GM23248 (cell line): ENCODE data around the gene C1QTNF9. TPM values are rescaled to one million over a fixed set of nuclear protein-coding genes. Genes with fewer than 3 reads are reported as not detected.

Experiments
- DNase-seq: peaks from one replicate; pipeline ENCODE4 v3.0.0-alpha.2; 2015
- H2AFZ ChIP-seq: fragments of 200-600 bp; sonication (generic); 2 replicates; pipeline ENCODE4 v1.6.1; 2016; ENCODE audit warnings: antibody characterized with exemption
- H3F3A ChIP-seq: fragments of 200-600 bp; sonication (generic); 2 replicates; pipeline ENCODE4 v1.6.1; 2016; ENCODE audit warnings: mild to moderate bottlenecking, antibody characterized with exemption, mixed run types; ENCODE audit not compliant: insufficient read depth
- H3K27ac ChIP-seq: fragments of 200-600 bp; sonication (generic); 2 replicates; pipeline ENCODE4 v1.5.1; 2016; ENCODE audit warnings: mild to moderate bottlenecking
- H3K27me3 ChIP-seq: fragments of 200-600 bp; sonication (generic); replicated peaks from 2 replicates; pipeline ENCODE4 v1.6.1; 2016; ENCODE audit warnings: mild to moderate bottlenecking; ENCODE audit not compliant: insufficient read depth
- H3K36me3 ChIP-seq: fragments of 200-600 bp; sonication (generic); 2 replicates; pipeline ENCODE4 v1.6.1; 2016; ENCODE audit warnings: low read depth, mild to moderate bottlenecking
- H3K4me1 ChIP-seq: fragments of 200-600 bp; sonication (generic); 2 replicates; pipeline ENCODE4 v1.6.1; 2016; ENCODE audit warnings: mild to moderate bottlenecking; ENCODE audit not compliant: insufficient read depth
- H3K4me2 ChIP-seq: fragments of 200-600 bp; sonication (generic); one replicate; pipeline ENCODE4 v1.6.1; 2016; ENCODE audit warnings: mild to moderate bottlenecking; ENCODE audit not compliant: unreplicated experiment
- H3K4me3 ChIP-seq: fragments of 200-600 bp; sonication (generic); 2 replicates; pipeline ENCODE4 v1.5.1; 2016; ENCODE audit warnings: mild to moderate bottlenecking
- H3K79me2 ChIP-seq: fragments of 200-600 bp; sonication (generic); 2 replicates; pipeline ENCODE4 v1.6.1; 2016; ENCODE audit warnings: mild to moderate bottlenecking; ENCODE audit not compliant: insufficient read depth
- H3K9ac ChIP-seq: fragments of 200-600 bp; sonication (generic); 2 replicates; pipeline ENCODE4 v1.6.1; 2016; ENCODE audit warnings: mild to moderate bottlenecking
- H3K9me2 ChIP-seq: fragments of 200-600 bp; sonication (generic); 2 replicates; pipeline ENCODE4 v1.6.1; 2016; ENCODE audit warnings: mixed run types, mild to moderate bottlenecking, moderate library complexity; ENCODE audit not compliant: insufficient read depth
- H3K9me3 ChIP-seq: fragments of 200-600 bp; sonication (generic); one replicate; pipeline ENCODE4 v1.6.1; 2017; ENCODE audit warnings: low read depth
- H4K20me1 ChIP-seq: fragments of 200-600 bp; sonication (generic); 2 replicates; pipeline ENCODE4 v1.6.0; 2016; ENCODE audit not compliant: insufficient read depth
- EZH2 ChIP-seq: fragments of 200-600 bp; sonication (generic); IDR thresholded peaks from 2 replicates; pipeline ENCODE4 v1.6.1; 2018; ENCODE audit warnings: antibody characterized with exemption, mild to moderate bottlenecking; ENCODE audit not compliant: insufficient read depth, poor library complexity, severe bottlenecking
- EZH2phosphoT487 ChIP-seq: fragments of 200-600 bp; sonication (generic); IDR thresholded peaks from 2 replicates; pipeline ENCODE4 v1.6.1; 2018; ENCODE audit warnings: antibody characterized with exemption, moderate library complexity, mild to moderate bottlenecking, low read depth; ENCODE audit not compliant: insufficient read depth
- WGBS, 2 experiments: methylation state at CpG; one replicate each; pipeline ENCODE4 v1.1.6; 2015 to 2017; ENCODE audit warnings: low lambda C conversion rate in 2 of 2, low coverage in 1 of 2; ENCODE audit errors: missing lambda C conversion rate in 2 of 2; 5-methylcytosine and 5-hydroxymethylcytosine counted together
- in situ Hi-C: fragments of 300-500 bp; cut with MboI; formaldehyde crosslinking; loops from 2 replicates; pipeline ENCODE4 v1.15.0; 2020
- polyA plus RNA-seq: library from polyadenylated mRNA; unstranded; fragments of >200 nt; fragmentation: Nextera tagmentation; extraction: Ambion mirVana; gene quantifications from 2 replicates; pipeline ENCODE4 v1.2.1, GENCODE V29; 2016
- total RNA-seq: library from RNA; depleted of rRNA; stranded (reverse); fragments of >200 nt; shearing (Covaris generic); gene quantifications from 2 replicates; pipeline ENCODE4 v1.2.3, GENCODE V29; 2014

The C1QTNF9 gene
- total and polyA plus RNA-seq, 2 experiments from 2014 or later, result 0.10 TPM; not detected in 1

GRCh38 chr13:24282256-24282655 is 27.1 kb upstream of the C1QTNF9 start:
- TF ChIP-seq EZH2, result no peak
- no peak for TF ChIP-seq EZH2phosphoT487
- H3K4me2 ChIP-seq, result no peak overlapping the region
- 58 to 75% methylated on average over 4 of the region's 4 CpGs for WGBS, 2 experiments
- no peak overlapping the region for H3K27ac ChIP-seq
- H3K36me3 ChIP-seq, result no peaks in the 10 kb centered on the region
- no peaks in the 10 kb centered on the region for H3F3A ChIP-seq
- no peaks in the 10 kb centered on the region for H3K79me2 ChIP-seq
- no peaks in the 10 kb centered on the region for H3K9me3 ChIP-seq
- no peaks in the 10 kb centered on the region for H3K27me3 ChIP-seq
- DNase-seq, result no peak
- in situ Hi-C loops, result no loop called here
- H3K9ac ChIP-seq, result no peak overlapping the region
- H3K4me1 ChIP-seq, result no peaks in the 10 kb centered on the region
- no peak overlapping the region for H3K4me3 ChIP-seq
- H4K20me1 ChIP-seq, result no peaks in the 10 kb centered on the region
- no peak overlapping the region for H2AFZ ChIP-seq
- no peaks in the 10 kb centered on the region for H3K9me2 ChIP-seq

GRCh38 chr13:24284889-24285565 is 24.4 kb upstream of the C1QTNF9 start:
- Histone ChIP-seq H3K79me2 (no peaks in the 10 kb centered on the region), H3K4me2 (no peak overlapping the region), H4K20me1 (no peaks in the 10 kb centered on the region), H3K36me3 (peaks cover 6% of the 10 kb centered on the region; the same call in 1 of the 2 replicates), H3F3A (no peaks in the 10 kb centered on the region), H3K4me1 (no peaks in the 10 kb centered on the region), H3K4me3 (no peak overlapping the region), H3K9ac (no peak overlapping the region), H3K27me3 (no peaks in the 10 kb centered on the region), H3K9me2 (no peaks in the 10 kb centered on the region), H2AFZ (no peak overlapping the region), H3K27ac (no peak overlapping the region), H3K9me3 (no peaks in the 10 kb centered on the region)
- no peak for TF ChIP-seq EZH2
- TF ChIP-seq EZH2phosphoT487, result no peak
- no peak for DNase-seq
- in situ Hi-C loops, result no loop called here
- 85 to 86% methylated on average over 10 of the region's 10 CpGs for WGBS, 2 experiments

- in situ Hi-C loops, result no loop called here
- no peaks in the 10 kb centered on the region for H3K4me1 ChIP-seq
- no peak overlapping the region for H3K27ac ChIP-seq
- no peaks in the 10 kb centered on the region for H3K27me3 ChIP-seq
- no peaks in the 10 kb centered on the region for H3K9me3 ChIP-seq
- H3K79me2 ChIP-seq, result no peaks in the 10 kb centered on the region
- H3F3A ChIP-seq, result no peaks in the 10 kb centered on the region
- no peak overlapping the region for H2AFZ ChIP-seq
- H3K4me2 ChIP-seq, result no peak overlapping the region
- H3K9ac ChIP-seq, result no peak overlapping the region
- H4K20me1 ChIP-seq, result no peaks in the 10 kb centered on the region
- DNase-seq, result no peak
- H3K9me2 ChIP-seq, result no peaks in the 10 kb centered on the region
- H3K4me3 ChIP-seq, result no peak overlapping the region
- 91 to 93% methylated on average over 9 to 11 of the region's 11 CpGs for WGBS, 2 experiments
- no peak for TF ChIP-seq EZH2phosphoT487
- no peak for TF ChIP-seq EZH2
- peaks cover 6% of the 10 kb centered on the region; the same call in 1 of the 2 replicates for H3K36me3 ChIP-seq
Measured at GRCh38 chr13:24286624-24287023, 22.8 kb upstream of the C1QTNF9 start.

- Histone ChIP-seq H3K9ac (no peak overlapping the region), H3K9me3 (no peaks in the 10 kb centered on the region), H3F3A (no peaks in the 10 kb centered on the region), H3K4me2 (no peak overlapping the region), H4K20me1 (no peaks in the 10 kb centered on the region), H3K27me3 (no peaks in the 10 kb centered on the region), H3K9me2 (no peaks in the 10 kb centered on the region), H3K4me3 (no peak overlapping the region), H3K4me1 (no peaks in the 10 kb centered on the region), H3K79me2 (no peaks in the 10 kb centered on the region), H2AFZ (no peak overlapping the region), H3K36me3 (peaks cover 6% of the 10 kb centered on the region; the same call in 1 of the 2 replicates), H3K27ac (no peak overlapping the region)
- in situ Hi-C loops, result no loop called here
- no peak for DNase-seq
- WGBS, 2 experiments, result 86 to 95% methylated on average over 8 of the region's 8 CpGs
- no peak for TF ChIP-seq EZH2phosphoT487
- TF ChIP-seq EZH2, result no peak
Measured at GRCh38 chr13:24287748-24288287, 21.6 kb upstream of the C1QTNF9 start.
